Measurements from ENCODE around the gene NAV1. TPM values are rescaled to one million over a fixed set of nuclear protein-coding genes. Genes with fewer than 3 reads are reported as not detected.

The NAV1 gene
- total and polyA plus RNA-seq, 2 of the 8 experiments (the other 6 are each of a cell fraction or from before 2014, with no cell fraction given): 9.9 to 42.7 TPM

DNA sequence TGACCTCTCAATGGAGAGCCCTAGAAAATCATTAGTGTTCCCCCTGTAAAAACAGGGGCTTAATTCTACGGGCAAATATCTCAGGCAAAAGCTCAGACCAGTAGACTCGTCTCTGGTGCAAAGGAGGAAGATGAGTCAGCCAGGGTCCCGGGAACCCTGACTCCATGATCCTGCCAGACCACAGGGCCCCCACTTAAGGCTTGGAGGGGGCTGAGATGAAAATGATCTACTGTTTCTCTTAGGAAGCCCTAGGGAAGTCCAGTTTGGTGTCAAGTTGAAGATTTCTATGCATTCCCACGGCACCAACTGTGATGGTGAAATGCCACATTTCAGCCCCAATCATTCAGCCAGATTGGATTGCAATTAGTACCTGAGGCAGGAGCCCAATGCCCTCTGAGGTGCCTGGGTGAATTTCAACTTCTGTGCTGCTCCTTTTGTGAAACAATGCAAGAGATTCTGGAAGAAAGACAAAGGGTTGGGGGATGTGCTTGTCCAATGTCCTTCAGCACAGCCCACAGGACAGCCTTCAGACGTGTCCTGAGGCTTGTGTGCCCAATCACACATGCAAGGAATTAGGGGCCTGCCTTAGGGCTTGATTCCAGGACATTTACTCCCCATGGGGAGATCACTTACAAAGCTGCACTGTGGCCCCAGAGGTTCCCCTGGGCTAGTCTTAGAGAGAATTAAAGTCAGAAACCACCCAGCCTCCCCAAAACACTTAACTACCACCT, 18.1 kb downstream of the NAV1 start (continued):
- TF ChIP-seq, protein P1, sequence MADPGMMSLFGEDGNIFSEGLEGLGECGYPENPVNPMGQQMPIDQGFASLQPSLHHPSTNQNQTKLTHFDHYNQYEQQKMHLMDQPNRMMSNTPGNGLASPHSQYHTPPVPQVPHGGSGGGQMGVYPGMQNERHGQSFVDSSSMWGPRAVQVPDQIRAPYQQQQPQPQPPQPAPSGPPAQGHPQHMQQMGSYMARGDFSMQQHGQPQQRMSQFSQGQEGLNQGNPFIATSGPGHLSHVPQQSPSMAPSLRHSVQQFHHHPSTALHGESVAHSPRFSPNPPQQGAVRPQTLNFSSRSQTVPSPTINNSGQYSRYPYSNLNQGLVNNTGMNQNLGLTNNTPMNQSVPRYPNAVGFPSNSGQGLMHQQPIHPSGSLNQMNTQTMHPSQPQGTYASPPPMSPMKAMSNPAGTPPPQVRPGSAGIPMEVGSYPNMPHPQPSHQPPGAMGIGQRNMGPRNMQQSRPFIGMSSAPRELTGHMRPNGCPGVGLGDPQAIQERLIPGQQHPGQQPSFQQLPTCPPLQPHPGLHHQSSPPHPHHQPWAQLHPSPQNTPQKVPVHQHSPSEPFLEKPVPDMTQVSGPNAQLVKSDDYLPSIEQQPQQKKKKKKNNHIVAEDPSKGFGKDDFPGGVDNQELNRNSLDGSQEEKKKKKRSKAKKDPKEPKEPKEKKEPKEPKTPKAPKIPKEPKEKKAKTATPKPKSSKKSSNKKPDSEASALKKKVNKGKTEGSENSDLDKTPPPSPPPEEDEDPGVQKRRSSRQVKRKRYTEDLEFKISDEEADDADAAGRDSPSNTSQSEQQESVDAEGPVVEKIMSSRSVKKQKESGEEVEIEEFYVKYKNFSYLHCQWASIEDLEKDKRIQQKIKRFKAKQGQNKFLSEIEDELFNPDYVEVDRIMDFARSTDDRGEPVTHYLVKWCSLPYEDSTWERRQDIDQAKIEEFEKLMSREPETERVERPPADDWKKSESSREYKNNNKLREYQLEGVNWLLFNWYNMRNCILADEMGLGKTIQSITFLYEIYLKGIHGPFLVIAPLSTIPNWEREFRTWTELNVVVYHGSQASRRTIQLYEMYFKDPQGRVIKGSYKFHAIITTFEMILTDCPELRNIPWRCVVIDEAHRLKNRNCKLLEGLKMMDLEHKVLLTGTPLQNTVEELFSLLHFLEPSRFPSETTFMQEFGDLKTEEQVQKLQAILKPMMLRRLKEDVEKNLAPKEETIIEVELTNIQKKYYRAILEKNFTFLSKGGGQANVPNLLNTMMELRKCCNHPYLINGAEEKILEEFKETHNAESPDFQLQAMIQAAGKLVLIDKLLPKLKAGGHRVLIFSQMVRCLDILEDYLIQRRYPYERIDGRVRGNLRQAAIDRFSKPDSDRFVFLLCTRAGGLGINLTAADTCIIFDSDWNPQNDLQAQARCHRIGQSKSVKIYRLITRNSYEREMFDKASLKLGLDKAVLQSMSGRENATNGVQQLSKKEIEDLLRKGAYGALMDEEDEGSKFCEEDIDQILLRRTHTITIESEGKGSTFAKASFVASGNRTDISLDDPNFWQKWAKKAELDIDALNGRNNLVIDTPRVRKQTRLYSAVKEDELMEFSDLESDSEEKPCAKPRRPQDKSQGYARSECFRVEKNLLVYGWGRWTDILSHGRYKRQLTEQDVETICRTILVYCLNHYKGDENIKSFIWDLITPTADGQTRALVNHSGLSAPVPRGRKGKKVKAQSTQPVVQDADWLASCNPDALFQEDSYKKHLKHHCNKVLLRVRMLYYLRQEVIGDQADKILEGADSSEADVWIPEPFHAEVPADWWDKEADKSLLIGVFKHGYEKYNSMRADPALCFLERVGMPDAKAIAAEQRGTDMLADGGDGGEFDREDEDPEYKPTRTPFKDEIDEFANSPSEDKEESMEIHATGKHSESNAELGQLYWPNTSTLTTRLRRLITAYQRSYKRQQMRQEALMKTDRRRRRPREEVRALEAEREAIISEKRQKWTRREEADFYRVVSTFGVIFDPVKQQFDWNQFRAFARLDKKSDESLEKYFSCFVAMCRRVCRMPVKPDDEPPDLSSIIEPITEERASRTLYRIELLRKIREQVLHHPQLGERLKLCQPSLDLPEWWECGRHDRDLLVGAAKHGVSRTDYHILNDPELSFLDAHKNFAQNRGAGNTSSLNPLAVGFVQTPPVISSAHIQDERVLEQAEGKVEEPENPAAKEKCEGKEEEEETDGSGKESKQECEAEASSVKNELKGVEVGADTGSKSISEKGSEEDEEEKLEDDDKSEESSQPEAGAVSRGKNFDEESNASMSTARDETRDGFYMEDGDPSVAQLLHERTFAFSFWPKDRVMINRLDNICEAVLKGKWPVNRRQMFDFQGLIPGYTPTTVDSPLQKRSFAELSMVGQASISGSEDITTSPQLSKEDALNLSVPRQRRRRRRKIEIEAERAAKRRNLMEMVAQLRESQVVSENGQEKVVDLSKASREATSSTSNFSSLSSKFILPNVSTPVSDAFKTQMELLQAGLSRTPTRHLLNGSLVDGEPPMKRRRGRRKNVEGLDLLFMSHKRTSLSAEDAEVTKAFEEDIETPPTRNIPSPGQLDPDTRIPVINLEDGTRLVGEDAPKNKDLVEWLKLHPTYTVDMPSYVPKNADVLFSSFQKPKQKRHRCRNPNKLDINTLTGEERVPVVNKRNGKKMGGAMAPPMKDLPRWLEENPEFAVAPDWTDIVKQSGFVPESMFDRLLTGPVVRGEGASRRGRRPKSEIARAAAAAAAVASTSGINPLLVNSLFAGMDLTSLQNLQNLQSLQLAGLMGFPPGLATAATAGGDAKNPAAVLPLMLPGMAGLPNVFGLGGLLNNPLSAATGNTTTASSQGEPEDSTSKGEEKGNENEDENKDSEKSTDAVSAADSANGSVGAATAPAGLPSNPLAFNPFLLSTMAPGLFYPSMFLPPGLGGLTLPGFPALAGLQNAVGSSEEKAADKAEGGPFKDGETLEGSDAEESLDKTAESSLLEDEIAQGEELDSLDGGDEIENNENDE (IDR thresholded peaks at IDR 0.05; ENCODE audit: insufficient replicate concordance, low read length): no peak
- TF ChIP-seq NANOG (IDR thresholded peaks at IDR 0.05; ENCODE audit: insufficient read depth, low read depth, low read length, poor library complexity, severe bottlenecking): no peak
- no peak for TF ChIP-seq KDM4A (IDR thresholded peaks at IDR 0.05; ENCODE audit: low read depth, low read length, severe bottlenecking)
- TF ChIP-seq, protein P2, sequence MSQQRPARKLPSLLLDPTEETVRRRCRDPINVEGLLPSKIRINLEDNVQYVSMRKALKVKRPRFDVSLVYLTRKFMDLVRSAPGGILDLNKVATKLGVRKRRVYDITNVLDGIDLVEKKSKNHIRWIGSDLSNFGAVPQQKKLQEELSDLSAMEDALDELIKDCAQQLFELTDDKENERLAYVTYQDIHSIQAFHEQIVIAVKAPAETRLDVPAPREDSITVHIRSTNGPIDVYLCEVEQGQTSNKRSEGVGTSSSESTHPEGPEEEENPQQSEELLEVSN (IDR thresholded peaks at IDR 0.05): no peak
- no peak for TF ChIP-seq SUZ12 (IDR thresholded peaks at IDR 0.05; ENCODE audit: low read length)
- no peak for TF ChIP-seq MAFK (IDR thresholded peaks at IDR 0.05; ENCODE audit: low read depth, low read length)
- no peak for TF ChIP-seq ZNF274 (IDR thresholded peaks at IDR 0.05; ENCODE audit: borderline replicate concordance, extremely low read depth, low read length)
- no peak for TF ChIP-seq TAF1 (IDR thresholded peaks at IDR 0.05; ENCODE audit: low read depth, low read length)
- TF ChIP-seq RAD21 (IDR thresholded peaks at IDR 0.05 in 1 of 2, conservative IDR thresholded peaks at IDR 0.05 in 1 of 2; ENCODE audit: low read depth in 2 of 2, low read length in 2 of 2): no peak

All from H1 (cell line).